ENCODE results near the gene CSMD2.

- TF ChIP-seq, protein P1, sequence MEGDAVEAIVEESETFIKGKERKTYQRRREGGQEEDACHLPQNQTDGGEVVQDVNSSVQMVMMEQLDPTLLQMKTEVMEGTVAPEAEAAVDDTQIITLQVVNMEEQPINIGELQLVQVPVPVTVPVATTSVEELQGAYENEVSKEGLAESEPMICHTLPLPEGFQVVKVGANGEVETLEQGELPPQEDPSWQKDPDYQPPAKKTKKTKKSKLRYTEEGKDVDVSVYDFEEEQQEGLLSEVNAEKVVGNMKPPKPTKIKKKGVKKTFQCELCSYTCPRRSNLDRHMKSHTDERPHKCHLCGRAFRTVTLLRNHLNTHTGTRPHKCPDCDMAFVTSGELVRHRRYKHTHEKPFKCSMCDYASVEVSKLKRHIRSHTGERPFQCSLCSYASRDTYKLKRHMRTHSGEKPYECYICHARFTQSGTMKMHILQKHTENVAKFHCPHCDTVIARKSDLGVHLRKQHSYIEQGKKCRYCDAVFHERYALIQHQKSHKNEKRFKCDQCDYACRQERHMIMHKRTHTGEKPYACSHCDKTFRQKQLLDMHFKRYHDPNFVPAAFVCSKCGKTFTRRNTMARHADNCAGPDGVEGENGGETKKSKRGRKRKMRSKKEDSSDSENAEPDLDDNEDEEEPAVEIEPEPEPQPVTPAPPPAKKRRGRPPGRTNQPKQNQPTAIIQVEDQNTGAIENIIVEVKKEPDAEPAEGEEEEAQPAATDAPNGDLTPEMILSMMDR (conservative IDR thresholded peaks at IDR 0.05): no peak
- no peak for TF ChIP-seq EZH2 (IDR thresholded peaks at IDR 0.05; ENCODE audit: low read depth)
These were observed 498.4 kb downstream of the CSMD2 start for GRCh38 chr1:33666616-33667015.

All from PC-9 (cell line).